ENCODE results near the gene IKBIP.

Gene IKBIP, protein sequence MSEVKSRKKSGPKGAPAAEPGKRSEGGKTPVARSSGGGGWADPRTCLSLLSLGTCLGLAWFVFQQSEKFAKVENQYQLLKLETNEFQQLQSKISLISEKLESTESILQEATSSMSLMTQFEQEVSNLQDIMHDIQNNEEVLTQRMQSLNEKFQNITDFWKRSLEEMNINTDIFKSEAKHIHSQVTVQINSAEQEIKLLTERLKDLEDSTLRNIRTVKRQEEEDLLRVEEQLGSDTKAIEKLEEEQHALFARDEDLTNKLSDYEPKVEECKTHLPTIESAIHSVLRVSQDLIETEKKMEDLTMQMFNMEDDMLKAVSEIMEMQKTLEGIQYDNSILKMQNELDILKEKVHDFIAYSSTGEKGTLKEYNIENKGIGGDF

DNA sequence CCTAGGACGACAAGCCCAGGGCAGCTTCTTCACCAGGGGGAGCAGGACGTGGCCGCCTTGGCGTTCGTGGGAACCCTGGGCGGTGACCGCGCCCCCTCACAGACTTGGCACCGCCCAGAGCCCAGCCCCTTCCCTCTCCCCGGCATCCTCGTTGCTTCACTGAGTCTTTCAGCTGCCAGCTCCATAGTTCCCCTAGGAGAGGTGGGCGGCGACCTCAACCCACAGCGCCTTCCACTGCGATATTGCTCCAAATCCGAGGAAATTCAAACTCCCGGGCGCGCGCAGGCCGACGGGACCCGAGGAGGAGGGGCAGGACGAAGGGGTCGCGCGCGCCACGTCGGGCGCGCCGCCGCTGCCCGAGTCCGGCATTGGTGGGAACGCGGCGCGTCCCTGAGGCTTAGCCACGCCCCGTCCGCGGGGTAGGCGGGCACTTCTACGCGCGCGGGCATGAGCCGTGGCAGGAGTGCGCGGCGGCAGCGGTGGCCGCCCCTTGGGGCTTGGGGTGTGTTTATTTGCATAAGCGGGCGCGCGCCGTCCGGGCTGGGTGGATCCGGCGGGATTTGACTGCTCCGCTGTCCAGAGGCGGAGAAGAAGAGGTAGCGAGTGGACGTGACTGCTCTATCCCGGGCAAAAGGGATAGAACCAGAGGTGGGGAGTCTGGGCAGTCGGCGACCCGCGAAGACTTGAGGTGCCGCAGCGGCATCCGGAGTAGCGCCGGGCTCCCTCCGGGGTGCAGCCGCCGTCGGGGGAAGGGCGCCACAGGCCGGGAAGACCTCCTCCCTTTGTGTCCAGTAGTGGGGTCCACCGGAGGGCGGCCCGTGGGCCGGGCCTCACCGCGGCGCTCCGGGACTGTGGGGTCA lies at the start of gene IKBIP, which contains the start of gene APAF1:
Gene IKBIP (minus strand): TSS at position 77 of the 860 bp plus-strand sequence. CDS start 87 bp downstream, outside the sequence.
Gene APAF1 (plus strand): TSS at position 579 of the 860 bp plus-strand sequence. CDS start 3,070 bp downstream, outside the sequence.
- H3K4me3 ChIP-seq (ENCODE audit: low read length), result peak within 1 kb of the TSS; percentile 88
- no peak for TF ChIP-seq ZNF274 (IDR thresholded peaks at IDR 0.05; ENCODE audit: low read depth, low read length)

DNA sequence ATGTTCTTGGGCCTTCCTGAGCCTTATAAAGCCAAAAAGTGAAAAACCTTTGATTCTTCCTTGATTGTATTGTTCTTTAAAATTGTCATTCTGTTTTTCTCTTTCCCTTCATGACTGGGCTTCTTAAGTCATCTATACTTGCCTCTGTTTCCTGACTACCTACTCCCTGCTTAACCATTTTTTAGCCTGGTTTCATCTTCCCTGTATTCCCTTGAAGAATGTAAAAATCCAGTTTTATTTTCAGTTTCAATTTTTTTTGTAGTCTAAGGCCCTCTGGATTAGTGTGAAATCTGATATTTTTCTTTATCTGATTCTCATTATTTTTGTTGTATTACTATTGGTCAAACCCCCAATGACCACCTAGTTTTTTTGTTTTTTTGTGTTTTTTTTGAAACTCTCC lies 46.8 kb upstream of the IKBIP start:
- TF ChIP-seq ZNF274 (IDR thresholded peaks at IDR 0.05; ENCODE audit: low read depth, low read length), result no peak
- no peak overlapping the region for H3K4me3 ChIP-seq (ENCODE audit: low read length)

DNA sequence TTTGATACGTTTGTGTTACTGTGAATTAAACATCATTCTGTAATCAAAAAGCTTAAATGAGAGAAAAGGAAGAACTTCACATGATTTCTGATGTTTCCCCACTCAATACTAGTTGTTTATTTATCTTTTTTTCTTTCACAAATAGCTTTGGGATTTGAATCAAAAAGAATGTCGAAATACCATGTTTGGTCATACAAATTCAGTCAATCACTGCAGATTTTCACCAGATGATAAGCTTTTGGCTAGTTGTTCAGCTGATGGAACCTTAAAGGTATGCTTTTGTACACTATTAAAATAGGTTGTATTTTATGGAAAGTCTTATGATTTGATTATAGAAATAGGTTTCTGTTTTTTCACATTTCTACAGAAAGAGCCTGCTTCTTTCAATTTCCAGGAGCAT lies 42.0 kb upstream of the IKBIP start:
- no peak for TF ChIP-seq ZNF274 (IDR thresholded peaks at IDR 0.05; ENCODE audit: low read depth, low read length)
- H3K4me3 ChIP-seq (ENCODE audit: low read length), result no peak overlapping the region

DNA sequence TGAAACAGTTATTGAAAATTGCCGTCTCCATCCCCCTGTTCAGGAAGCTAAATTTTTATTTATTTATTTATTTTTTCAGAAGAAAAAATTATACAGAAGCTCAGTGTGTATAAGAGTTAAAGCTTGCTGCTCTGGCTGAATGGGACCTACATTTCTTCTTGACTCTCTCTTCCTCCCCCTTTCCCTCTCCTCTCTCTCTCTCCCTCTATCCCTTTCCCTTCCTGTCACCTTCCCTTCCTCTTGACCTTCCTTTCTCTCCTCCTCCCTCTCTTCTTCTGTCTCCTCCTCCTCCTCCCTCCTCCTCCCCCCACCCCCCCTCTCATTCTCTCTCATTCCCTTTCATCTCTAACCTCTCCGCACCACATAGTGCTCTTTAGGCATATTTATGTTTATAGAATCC lies 39.6 kb upstream of the IKBIP start:
- TF ChIP-seq ZNF274 (IDR thresholded peaks at IDR 0.05; ENCODE audit: low read depth, low read length), result no peak
- no peak overlapping the region for H3K4me3 ChIP-seq (ENCODE audit: low read length)

DNA sequence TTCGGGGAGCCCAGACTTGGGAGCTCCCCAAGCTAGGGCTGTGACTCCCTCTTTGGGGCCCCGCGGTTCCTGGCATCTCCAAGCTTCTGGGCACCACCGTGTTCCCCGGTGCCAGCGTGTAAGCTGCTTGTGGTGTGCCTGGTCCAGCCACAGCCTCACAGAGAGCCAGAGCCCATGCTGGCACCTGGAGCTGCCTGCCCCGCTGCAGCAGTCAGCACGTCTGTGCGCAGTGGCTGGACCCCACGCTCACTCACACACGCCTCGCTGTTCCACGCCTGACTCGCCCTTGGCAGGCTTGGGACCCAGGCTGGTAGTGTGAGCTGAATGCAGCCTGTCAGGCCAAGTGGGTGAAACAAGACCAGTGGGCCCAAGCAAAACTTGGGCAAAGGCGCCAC lies 35.0 kb upstream of the IKBIP start:
- no peak overlapping the region for H3K4me3 ChIP-seq (ENCODE audit: low read length)
- TF ChIP-seq ZNF274 (IDR thresholded peaks at IDR 0.05; ENCODE audit: low read depth, low read length), result no peak

DNA sequence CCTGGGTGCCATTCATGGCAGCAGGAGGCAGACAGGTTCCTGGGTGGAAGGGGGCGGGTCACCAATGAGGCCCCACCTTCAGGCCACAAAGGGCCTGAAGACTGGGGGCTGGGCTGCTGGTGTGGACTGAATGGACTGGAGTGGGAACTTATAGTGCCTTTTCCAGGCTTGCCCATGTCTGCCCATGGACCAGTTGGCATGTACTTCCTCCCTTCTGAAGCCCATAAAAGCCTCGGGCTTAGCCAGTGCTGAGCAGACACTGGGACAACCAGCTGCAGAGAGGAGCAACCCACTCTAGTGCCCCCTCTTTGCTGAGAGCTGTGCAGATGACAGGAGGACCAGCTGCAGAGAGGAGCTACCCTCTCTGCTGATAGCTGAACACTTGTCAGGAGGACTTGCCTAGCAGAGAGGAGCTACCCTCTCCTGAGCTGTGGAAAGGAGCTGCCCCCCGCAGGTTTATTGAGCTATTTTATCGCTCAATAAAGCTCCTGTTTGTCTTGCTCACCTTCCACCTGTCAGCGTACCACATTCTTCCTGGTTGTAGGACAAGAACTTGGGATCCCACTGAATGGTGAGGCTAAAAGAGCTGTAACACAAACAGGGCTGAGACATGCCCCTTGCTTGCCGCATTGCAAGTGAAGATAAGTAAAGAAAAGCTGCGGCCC lies 34.5 kb upstream of the IKBIP start:
- TF ChIP-seq ZNF274 (IDR thresholded peaks at IDR 0.05; ENCODE audit: low read depth, low read length), result no peak

DNA sequence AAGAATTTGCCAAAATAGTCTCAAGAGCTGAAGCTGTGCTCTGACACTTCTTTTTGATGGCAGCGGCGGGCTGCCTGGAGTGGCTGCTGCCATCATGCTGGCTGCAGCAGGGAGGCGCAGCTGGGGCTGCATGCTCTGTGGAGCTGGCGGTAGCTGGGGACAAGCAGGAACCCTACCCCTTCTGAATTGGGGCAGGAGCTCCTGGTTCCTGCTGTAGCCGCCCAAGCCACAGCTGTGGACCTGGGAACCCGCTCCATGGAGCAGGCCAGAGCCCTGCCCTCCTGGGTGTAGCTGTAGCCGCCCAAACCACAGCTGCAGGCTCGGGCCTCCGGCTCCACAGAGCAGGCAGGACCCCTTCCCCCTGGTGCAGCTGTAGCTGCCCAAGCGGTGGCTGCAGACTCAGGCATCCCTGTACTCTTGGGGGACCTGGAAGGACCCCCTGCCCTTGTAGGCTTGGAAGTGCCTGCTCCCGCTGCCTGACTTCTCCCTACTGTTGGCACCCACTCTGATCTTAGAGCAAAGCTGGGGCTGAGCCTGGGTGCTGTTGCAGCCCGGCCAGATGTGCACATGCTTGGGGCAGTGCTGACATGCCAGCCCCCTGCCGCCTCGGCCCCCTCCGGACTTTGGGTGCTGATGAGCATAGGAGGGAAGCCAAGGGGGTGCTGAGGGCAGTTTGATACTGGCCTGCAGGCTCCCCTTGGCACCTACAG lies 33.8 kb upstream of the IKBIP start:
- no peak overlapping the region for H3K4me3 ChIP-seq (ENCODE audit: low read length)
- no peak for TF ChIP-seq ZNF274 (IDR thresholded peaks at IDR 0.05; ENCODE audit: low read depth, low read length)

More for the DNA sequence above, 34.5 kb upstream of the IKBIP start:
- no peak overlapping the region for H3K4me3 ChIP-seq (ENCODE audit: low read length)

DNA sequence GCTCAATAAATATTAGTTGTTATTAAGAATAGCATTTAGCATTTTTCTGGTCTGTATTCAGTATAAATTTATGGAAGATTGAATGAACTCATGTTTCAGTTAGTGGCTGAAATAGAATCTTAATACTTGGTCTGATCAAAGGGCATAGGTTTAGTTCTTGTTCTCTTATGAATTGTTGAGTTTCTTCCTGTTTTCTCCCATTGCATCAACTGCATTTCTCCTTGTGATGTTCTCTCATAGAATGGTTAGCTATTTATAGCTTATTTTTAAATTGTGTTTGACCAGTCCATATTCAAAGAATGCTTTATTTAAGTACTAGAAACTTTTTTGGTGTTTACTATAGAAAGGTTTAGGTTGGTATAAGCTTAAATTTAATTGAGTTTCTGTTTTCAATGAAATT lies 30.3 kb upstream of the IKBIP start:
- TF ChIP-seq ZNF274 (IDR thresholded peaks at IDR 0.05; ENCODE audit: low read depth, low read length), result no peak
- no peak overlapping the region for H3K4me3 ChIP-seq (ENCODE audit: low read length)

DNA sequence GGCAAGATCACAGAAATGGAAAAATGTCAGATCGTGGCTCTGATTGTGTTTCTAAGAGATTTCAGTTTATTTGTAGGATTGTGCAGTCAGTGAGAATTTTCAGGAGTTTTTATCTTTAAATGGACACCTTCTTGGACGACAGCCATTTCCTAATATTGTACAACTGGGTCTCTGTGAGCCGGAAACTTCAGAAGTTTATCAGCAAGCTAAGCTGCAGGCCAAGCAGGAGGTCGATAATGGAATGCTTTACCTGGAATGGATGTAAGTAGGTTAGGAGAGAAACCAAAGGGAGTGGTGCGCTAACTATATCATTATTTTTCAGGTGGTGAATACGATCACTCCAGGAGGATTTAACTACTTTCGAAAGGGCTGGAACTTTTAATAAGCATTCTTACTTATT lies 26.9 kb upstream of the IKBIP start:
- TF ChIP-seq ZNF274 (IDR thresholded peaks at IDR 0.05; ENCODE audit: low read depth, low read length), result no peak
- no peak overlapping the region for H3K4me3 ChIP-seq (ENCODE audit: low read length)

DNA sequence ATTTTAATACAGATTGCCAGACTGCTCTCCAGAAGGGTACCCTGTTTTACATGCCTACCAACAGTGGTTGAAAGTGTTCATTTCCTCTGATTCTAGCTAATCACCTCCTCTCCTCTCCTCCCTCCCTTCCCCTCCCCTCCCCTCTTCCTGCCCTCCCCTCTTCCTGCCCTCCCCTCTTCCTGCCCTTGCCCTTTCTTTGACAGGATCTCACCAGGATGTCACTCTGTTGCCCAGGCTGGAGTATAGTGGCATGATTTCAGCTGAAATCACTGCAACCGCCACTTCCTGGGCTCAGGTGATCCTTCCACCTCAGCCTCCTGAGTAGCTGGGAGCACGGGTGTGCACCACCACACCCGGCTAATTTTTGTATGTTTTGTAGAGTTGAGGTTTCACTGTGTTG lies 25.2 kb upstream of the IKBIP start:
- no peak for TF ChIP-seq ZNF274 (IDR thresholded peaks at IDR 0.05; ENCODE audit: low read depth, low read length)
- H3K4me3 ChIP-seq (ENCODE audit: low read length), result no peak overlapping the region

DNA sequence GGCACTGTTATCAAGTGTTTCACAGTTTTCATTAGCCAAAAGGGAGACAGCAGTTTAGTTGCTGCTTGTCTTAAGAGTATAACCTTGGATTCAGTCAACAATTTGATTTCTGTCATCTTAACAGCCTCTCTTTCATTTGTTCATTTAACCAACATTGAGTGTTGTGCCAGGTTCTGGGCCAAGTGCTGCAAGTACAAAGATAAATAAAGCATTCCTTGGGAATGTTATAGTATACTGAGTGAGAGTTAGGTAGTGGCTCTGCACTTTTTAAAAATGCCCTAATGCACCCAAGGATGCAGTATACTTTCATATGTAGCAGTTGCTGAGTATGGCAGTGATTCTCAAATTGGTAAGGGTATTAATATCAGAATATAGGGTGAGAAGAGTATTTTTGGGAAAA lies 15.9 kb upstream of the IKBIP start:
- TF ChIP-seq ZNF274 (IDR thresholded peaks at IDR 0.05; ENCODE audit: low read depth, low read length), result no peak
- H3K4me3 ChIP-seq (ENCODE audit: low read length), result no peak overlapping the region

DNA sequence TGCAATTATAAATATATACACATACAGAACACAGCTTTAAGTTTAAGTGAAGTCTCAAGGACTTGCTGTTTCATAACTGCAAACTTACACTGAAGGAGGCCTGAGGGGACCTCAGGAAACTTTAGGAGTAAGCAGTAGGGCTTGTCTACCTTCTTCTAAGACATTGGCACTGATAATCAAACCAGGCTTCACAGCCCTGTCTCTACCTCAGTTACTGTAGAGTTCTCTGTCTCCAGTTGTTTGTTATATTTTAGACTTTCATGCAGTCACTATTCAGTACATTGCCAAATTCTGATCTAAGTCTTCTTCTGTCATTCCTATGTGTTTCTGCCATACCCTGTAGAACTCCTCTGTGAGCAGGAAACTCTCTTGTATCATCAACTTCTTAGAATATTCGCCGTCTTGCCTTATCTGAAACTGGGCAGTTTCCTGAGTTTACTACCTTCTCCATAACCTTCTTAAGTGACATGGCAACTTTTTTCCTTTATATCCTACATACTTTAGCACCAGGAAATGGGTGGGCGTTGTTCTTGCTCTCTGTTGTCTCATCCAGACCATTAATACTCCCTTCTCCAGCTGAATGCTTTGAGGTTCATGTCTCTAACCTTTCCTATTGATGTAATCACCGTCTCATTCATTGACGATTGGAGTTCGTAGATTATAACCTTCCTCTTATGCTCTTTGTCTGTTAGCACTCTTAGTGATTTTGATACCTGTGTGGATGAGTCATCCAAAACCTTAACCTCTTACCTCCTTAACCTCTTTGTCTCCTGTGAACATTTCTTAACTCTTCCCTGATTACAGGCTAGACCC lies 11.9 kb upstream of the IKBIP start:
- no peak overlapping the region for H3K4me3 ChIP-seq (ENCODE audit: low read length)
- TF ChIP-seq ZNF274 (IDR thresholded peaks at IDR 0.05; ENCODE audit: low read depth, low read length), result no peak

Data from GM08714 (cell line).